Endothelial cell of umbilical vein (primary cell): Measurements from ENCODE around the gene FRS3. TPM values are rescaled to one million over a fixed set of nuclear protein-coding genes. Genes with fewer than 3 reads are reported as not detected.

Experiments used
- BruUV-seq: library from RNA; stranded (reverse); fragments of 400-500 nt; replicated peaks from 2 replicates; lab custom pipeline; 2021; lab: Mats Ljungman, UMichigan
- CTCF ChIA-PET: fragments of 300-600, 350-600 bp; sonication (Branson Sonifier 250); formaldehyde crosslinking; loops from one replicate; lab custom pipeline; 2021; ENCODE audit warnings: antibody characterized with exemption, inconsistent platforms; lab: Charles Lee
- POLR2A ChIA-PET: fragments of 300-600, 350-600 bp; sonication (Branson Sonifier 250); formaldehyde crosslinking; loops from one replicate; lab custom pipeline; 2021; ENCODE audit warnings: antibody characterized with exemption, inconsistent platforms; lab: Charles Lee
- DNase-seq: peaks from one replicate; pipeline ENCODE4 v3.0.0-alpha.2; 2011; ENCODE audit warnings: low read depth, low spot score
- FAIRE-seq: peaks from 2 replicates; lab custom pipeline; 2011; peaks lifted over from hg19 to GRCh38; lab: Jason Lieb, UNC
- H2AFZ ChIP-seq: 2 replicates; pipeline ENCODE4 v1.6.0; 2012; ENCODE audit warnings: low read depth, low read length, control low read depth, inconsistent platforms
- H3K27ac ChIP-seq: 2 replicates; pipeline ENCODE4 v1.5.1; 2011; ENCODE audit warnings: low read depth, mild to moderate bottlenecking, control low read depth, low read length, moderate library complexity; ENCODE audit not compliant: insufficient read depth
- H3K27me3 ChIP-seq, 2 experiments: 2 replicates each; pipeline versions ENCODE4 v1.6.0 to v1.6.1; 2011; ENCODE audit warnings: low read length in 2 of 2, mixed read lengths in 1 of 2; ENCODE audit not compliant: control insufficient read depth in 2 of 2, insufficient read depth in 2 of 2
- H3K36me3 ChIP-seq, 2 experiments: 2 replicates in 1 of 2; 3 replicates in 1 of 2; pipeline ENCODE4 v1.5.1; 2011; ENCODE audit warnings: low read length in 2 of 2, mild to moderate bottlenecking in 1 of 2, moderate library complexity in 1 of 2; ENCODE audit not compliant: control insufficient read depth in 2 of 2, insufficient read depth in 2 of 2; ENCODE audit errors: extremely low read depth in 1 of 2
- H3K4me1 ChIP-seq: 3 replicates; pipeline ENCODE4 v1.5.1; 2011; ENCODE audit warnings: mild to moderate bottlenecking, low read length; ENCODE audit not compliant: control insufficient read depth, insufficient read depth; ENCODE audit errors: extremely low read depth
- H3K4me2 ChIP-seq: 2 replicates; pipeline ENCODE4 v1.6.1; 2011; ENCODE audit warnings: low read length, control low read depth, mixed read lengths; ENCODE audit not compliant: insufficient read depth
- H3K4me3 ChIP-seq, 3 experiments: fragments of 200-600 bp in 1 of 3; sonication (generic), shearing (Covaris generic) in 1 of 3; replicated peaks in 1 of 3; 2 replicates each; pipeline ENCODE4 v1.5.1; 2011 to 2016; ENCODE audit warnings: control low read depth in 3 of 3, low read length in 3 of 3, mild to moderate bottlenecking in 2 of 3, inconsistent platforms in 1 of 3, low read depth in 1 of 3, moderate library complexity in 1 of 3; ENCODE audit not compliant: insufficient read depth in 1 of 3
- H3K79me2 ChIP-seq: 2 replicates; pipeline ENCODE4 v1.6.0; 2012; ENCODE audit warnings: low read length, inconsistent platforms; ENCODE audit not compliant: control insufficient read depth, insufficient read depth
- H3K9ac ChIP-seq: replicated peaks from 2 replicates; pipeline ENCODE3; 2011; ENCODE audit warnings: low read length, control low read depth; ENCODE audit not compliant: insufficient read depth; ENCODE audit errors: extremely low read depth
- H3K9me1 ChIP-seq: replicated peaks from 3 replicates; pipeline ENCODE4 v1.6.0; 2011; ENCODE audit warnings: mild to moderate bottlenecking, low read length; ENCODE audit not compliant: control insufficient read depth, insufficient read depth; ENCODE audit errors: extremely low read depth
- H3K9me3 ChIP-seq: replicated peaks from 2 replicates; pipeline ENCODE4 v1.5.1; 2012; ENCODE audit warnings: low read length, inconsistent platforms; ENCODE audit not compliant: control insufficient read depth, insufficient read depth
- H4K20me1 ChIP-seq: replicated peaks from 2 replicates; pipeline ENCODE3; 2011; ENCODE audit warnings: mild to moderate bottlenecking, low read length; ENCODE audit not compliant: control insufficient read depth, insufficient read depth; ENCODE audit errors: extremely low read depth
- EZH2 ChIP-seq: IDR thresholded peaks from 2 replicates; pipeline ENCODE4 v1.6.1; 2012; ENCODE audit warnings: borderline replicate concordance, low read depth, mild to moderate bottlenecking, moderate library complexity, low read length, inconsistent platforms; ENCODE audit not compliant: severe bottlenecking
- FOS ChIP-seq: IDR thresholded peaks from 2 replicates; pipeline ENCODE4 v1.6.1; 2011; ENCODE audit warnings: mild to moderate bottlenecking, low read length, moderate library complexity, borderline replicate concordance; ENCODE audit not compliant: insufficient read depth
- GATA2 ChIP-seq: IDR thresholded peaks from 2 replicates; pipeline ENCODE4 v1.7.0; 2011; ENCODE audit warnings: low read depth, mild to moderate bottlenecking, moderate library complexity, mixed read lengths, low read length; ENCODE audit not compliant: insufficient read length, insufficient read depth
- MYC ChIP-seq: IDR thresholded peaks from one replicate; pipeline ENCODE4 v1.6.1; 2011; ENCODE audit warnings: mild to moderate bottlenecking, low read depth, low read length
- POLR2A ChIP-seq: IDR thresholded peaks from 2 replicates; pipeline ENCODE4 v1.6.1; 2012; ENCODE audit warnings: low read depth, mild to moderate bottlenecking, control low read depth, low read length
- POLR2AphosphoS5 ChIP-seq: IDR thresholded peaks from 2 replicates; pipeline ENCODE4 v1.6.1; 2012; ENCODE audit warnings: low read depth, mild to moderate bottlenecking, control low read depth, low read length, moderate library complexity; ENCODE audit not compliant: insufficient read depth
- dilution Hi-C: fragments of 300-500 bp; cut with MboI; formaldehyde crosslinking; loops from one replicate; pipeline ENCODE4 v1.15.0; 2019; ENCODE audit warnings: low sequenced_read_pairs; ENCODE audit not compliant: extremely low pct_ligation_motif_present
- intact Hi-C: fragments of 100-400 bp; cut with micrococcal nuclease; formaldehyde crosslinking; loops from one replicate; pipeline ENCODE4 v1.10.0; 2022
- polyA plus RNA-seq, 4 experiments: library from polyadenylated mRNA; depleted of rRNA in 3 of 4; stranded (reverse) in 3 of 4; unstranded in 1 of 4; fragments of >200 nt; gene quantifications; 2 replicates each; pipeline versions ENCODE4 v1.2.1 to v1.2.3, GENCODE V29; 2011 to 2012; ENCODE audit warnings: missing spikeins in 1 of 4
- total RNA-seq: library from RNA; stranded (reverse); gene quantifications from 2 replicates; pipeline ENCODE4 v1.2.3, GENCODE V29; 2021
- TF ChIP-seq, protein P1 (sequence below), 2 donors: IDR thresholded peaks; 1 replicate in 1 of 2; 2 replicates in 1 of 2; pipeline ENCODE4 v1.5.1; 2011; ENCODE audit warnings: low read length in 2 of 2, mild to moderate bottlenecking in 2 of 2, moderate library complexity in 2 of 2, control low read depth in 1 of 2, inconsistent platforms in 1 of 2, low read depth in 1 of 2; ENCODE audit not compliant: insufficient read depth in 1 of 2; ENCODE audit errors: extremely low read depth in 1 of 2
- TF ChIP-seq, protein P2 (sequence below): IDR thresholded peaks from 2 replicates; pipeline ENCODE4 v1.6.1; 2011; ENCODE audit not compliant: insufficient read depth, insufficient read length

Gene FRS3
- total and polyA plus RNA-seq, 2 donors (not counting 3 experiments of a cell fraction or from before 2014, with no cell fraction given): 5.2 to 5.3 TPM

DNA sequence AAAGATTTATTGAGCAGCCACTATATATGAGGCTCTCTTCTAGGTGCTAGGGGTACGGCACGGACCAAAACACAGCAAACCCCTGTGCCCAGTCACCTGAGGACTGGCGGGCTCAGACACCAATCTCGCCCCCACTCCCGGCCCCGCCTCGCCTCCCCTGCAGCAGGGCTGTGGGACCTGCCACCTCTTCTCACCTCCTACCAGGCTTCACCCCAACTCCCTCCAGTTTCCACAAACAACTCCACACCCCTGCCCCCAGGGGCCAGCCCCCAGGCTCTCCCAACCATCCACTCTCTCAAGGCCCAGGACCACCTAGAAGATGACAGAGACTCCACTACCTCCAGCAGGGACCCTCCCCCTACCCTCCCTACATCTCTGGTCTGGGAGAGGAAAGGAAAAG, 50.7 kb downstream of the FRS3 start:
- H3K36me3 ChIP-seq: no peaks in the 10 kb centered on the region
- no peak overlapping the region for H3K4me3 ChIP-seq
- H3K9me1 ChIP-seq: no peaks in the 10 kb centered on the region
- intact Hi-C loops (no loop called here), dilution Hi-C loops (no loop called here)
- H4K20me1 ChIP-seq: no peaks in the 10 kb centered on the region
- H3K4me1 ChIP-seq: peaks cover 16% of the 10 kb centered on the region
- TF ChIP-seq, protein P1, sequence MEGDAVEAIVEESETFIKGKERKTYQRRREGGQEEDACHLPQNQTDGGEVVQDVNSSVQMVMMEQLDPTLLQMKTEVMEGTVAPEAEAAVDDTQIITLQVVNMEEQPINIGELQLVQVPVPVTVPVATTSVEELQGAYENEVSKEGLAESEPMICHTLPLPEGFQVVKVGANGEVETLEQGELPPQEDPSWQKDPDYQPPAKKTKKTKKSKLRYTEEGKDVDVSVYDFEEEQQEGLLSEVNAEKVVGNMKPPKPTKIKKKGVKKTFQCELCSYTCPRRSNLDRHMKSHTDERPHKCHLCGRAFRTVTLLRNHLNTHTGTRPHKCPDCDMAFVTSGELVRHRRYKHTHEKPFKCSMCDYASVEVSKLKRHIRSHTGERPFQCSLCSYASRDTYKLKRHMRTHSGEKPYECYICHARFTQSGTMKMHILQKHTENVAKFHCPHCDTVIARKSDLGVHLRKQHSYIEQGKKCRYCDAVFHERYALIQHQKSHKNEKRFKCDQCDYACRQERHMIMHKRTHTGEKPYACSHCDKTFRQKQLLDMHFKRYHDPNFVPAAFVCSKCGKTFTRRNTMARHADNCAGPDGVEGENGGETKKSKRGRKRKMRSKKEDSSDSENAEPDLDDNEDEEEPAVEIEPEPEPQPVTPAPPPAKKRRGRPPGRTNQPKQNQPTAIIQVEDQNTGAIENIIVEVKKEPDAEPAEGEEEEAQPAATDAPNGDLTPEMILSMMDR (IDR thresholded peaks at IDR 0.05; ENCODE audit: extremely low read depth in 1 of 2, insufficient read depth in 1 of 2, low read depth in 1 of 2, low read length in 2 of 2): no peak
- TF ChIP-seq POLR2AphosphoS5: no peak
- TF ChIP-seq EZH2: no peak
- no peak for TF ChIP-seq MYC
- TF ChIP-seq FOS: no peak
- no peak for TF ChIP-seq POLR2A
- TF ChIP-seq, protein P2, sequence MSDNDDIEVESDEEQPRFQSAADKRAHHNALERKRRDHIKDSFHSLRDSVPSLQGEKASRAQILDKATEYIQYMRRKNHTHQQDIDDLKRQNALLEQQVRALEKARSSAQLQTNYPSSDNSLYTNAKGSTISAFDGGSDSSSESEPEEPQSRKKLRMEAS: no peak
- TF ChIP-seq GATA2: no peak
- CTCF ChIA-PET: interaction anchor here (0.8 to 2.3 kb wide), 2 partner anchors 23 to 30 kb away, joined by 3 to 8 read pairs; no protein-coding TSS in a partner anchor
- FAIRE-seq (no peak), DNase-seq (no peak)
- no peaks in the 10 kb centered on the region for H3K27me3 ChIP-seq
- no peak overlapping the region for H3K4me2 ChIP-seq
- BruUV-seq: no TSS peak
- no peaks in the 10 kb centered on the region for H3K9me3 ChIP-seq
- H2AFZ ChIP-seq: no peak overlapping the region
- POLR2A ChIA-PET: no interaction called here
- H3K27ac ChIP-seq: no peak overlapping the region
- no peak overlapping the region for H3K9ac ChIP-seq
- H3K79me2 ChIP-seq: no peaks in the 10 kb centered on the region
